Heart left ventricle (tissue), 13 donors: ENCODE results near the gene CHRNB4.

ENCODE experiments used
- POLR2A ChIP-seq, 2 donors: fragments of 450-650 bp; IDR thresholded peaks; one replicate each; pipeline ENCODE4 v1.6.1; 2017; ENCODE audit warnings: antibody characterized with exemption in 2 of 2, mild to moderate bottlenecking in 2 of 2, moderate library complexity in 2 of 2
- TF ChIP-seq, protein P1 (sequence below), 12 donors: fragments of 200-600 bp; sonication (generic) in 4 of 12; IDR thresholded peaks; one replicate each; pipeline versions ENCODE4 v1.5.0 to v1.8.0; 2018 to 2022; ENCODE audit warnings: antibody characterized with exemption in 12 of 12, mild to moderate bottlenecking in 5 of 12
- donor health status: ischemic (EF 13 %, LVEDD 7.1; RV severe dilation, severe dysfunction).
- donor health status: DM: no; HTN: yes; CAD: no.
- donor health status: DM: no; HTN: no; CAD: no.
- donor health status: ischemic (EF 25% LVEDD 6.9; RV normal size, moderate dysfunction).
- donor health status: ischemic (EF 25% LVEDD 5.7; RV mildly dilated, moderate dysfunction).
- donor health status: ischemic (EF 35%, LVEDD 5.7; RV mildly dilated, moderate dysfunction).
- donor health status: nonischemic (EF 11% LVEDD 7.7; RV severe dilation, severe dysfunction).
- donor health status: DM: yes; HTN: yes; CAD: no.
- donor health status: PGD.
- donor health status: ischemic (EF 29% LVEDD 5.4; RV normal size, mild dysfunction).
- donor health status: nonischemic (EF 23%, LVEDD 6.1; RV moderate dilation, normal function).

DNA sequence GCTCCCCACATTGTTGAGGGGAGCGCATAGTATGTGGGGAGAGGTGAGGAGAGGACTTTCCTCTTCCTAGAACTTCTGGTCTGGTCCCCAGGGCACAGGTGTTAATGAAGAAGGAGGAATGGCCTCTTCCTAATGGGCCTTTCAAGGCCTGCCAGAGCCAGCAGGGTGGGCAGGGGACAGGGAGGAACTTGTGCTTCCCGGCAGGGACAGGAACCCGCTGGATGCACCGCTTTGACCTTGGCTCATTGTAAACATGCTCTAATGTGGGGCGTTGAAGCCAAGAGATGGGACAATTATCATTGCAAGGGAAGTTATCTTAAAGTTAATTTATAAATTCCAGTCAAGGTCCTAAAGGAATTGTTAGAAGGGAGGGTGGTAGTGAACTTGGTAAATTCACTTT lies 21.0 kb upstream of the CHRNB4 start:
- TF ChIP-seq, protein P1, sequence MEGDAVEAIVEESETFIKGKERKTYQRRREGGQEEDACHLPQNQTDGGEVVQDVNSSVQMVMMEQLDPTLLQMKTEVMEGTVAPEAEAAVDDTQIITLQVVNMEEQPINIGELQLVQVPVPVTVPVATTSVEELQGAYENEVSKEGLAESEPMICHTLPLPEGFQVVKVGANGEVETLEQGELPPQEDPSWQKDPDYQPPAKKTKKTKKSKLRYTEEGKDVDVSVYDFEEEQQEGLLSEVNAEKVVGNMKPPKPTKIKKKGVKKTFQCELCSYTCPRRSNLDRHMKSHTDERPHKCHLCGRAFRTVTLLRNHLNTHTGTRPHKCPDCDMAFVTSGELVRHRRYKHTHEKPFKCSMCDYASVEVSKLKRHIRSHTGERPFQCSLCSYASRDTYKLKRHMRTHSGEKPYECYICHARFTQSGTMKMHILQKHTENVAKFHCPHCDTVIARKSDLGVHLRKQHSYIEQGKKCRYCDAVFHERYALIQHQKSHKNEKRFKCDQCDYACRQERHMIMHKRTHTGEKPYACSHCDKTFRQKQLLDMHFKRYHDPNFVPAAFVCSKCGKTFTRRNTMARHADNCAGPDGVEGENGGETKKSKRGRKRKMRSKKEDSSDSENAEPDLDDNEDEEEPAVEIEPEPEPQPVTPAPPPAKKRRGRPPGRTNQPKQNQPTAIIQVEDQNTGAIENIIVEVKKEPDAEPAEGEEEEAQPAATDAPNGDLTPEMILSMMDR (IDR thresholded peaks at IDR 0.05), result no peak
- TF ChIP-seq POLR2A (IDR thresholded peaks at IDR 0.05), result no peak
